HG03439 (cell line): ENCODE results near the gene APPBP2.
"Not testable (repeated sequence)": the region's sequence is repeated elsewhere in the genome, so short reads cannot be mapped to it uniquely, and the experiment has no call there.

Source experiments
- ATAC-seq: cut with Tn5 transposase; IDR thresholded peaks from one replicate; pipeline ENCODE4 v1.9.1; 2021; ENCODE audit warnings: mild to moderate bottlenecking, moderate library complexity; ENCODE audit not compliant: unreplicated experiment

Gene APPBP2

DNA sequence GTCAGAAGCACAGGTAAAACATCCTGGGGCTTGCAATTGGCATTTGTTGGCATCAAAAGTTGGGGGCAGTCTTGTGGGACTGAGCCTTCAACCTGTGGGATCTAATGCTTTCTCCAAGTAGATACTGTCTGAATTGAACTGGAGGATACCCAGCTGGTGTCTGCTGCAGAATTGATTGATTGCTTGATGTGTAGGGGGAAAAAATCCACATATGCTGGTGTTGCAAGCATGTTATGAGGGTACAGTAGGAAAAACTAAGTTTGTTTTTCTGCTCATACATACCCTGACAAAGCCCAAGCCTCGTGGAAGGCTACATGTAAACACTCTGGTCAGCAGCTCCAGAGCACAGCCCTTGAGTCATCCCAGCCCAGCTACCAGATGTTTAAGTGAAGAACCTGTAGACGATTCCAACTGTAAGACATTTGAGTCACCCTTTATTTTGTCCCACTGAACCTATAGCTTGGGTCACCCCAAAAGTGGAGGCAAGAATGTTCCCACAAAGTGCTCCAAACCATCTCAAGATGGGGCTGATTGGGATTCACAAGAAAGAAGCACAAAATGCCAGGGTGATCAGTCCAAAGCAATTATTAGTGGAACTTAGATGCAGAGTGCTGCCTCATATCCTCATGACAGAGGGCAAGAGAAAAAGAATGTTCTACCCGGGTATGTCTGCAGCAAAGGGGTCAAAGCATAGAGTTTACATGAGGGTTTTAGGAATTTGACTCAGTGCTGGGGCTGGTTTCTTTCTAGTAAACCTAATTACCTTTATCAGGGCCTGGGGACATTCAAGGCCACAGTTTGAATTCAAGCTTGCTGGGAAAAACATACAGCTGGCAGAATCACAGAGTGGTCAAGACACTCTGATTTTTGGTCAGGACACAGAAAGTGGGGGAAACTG is 9.6 kb upstream of the APPBP2 start:
- ATAC-seq: no peak

GRCh38 chr17:60534613-60535157 is 8.6 kb upstream of the APPBP2 start:
- no peak for ATAC-seq

DNA sequence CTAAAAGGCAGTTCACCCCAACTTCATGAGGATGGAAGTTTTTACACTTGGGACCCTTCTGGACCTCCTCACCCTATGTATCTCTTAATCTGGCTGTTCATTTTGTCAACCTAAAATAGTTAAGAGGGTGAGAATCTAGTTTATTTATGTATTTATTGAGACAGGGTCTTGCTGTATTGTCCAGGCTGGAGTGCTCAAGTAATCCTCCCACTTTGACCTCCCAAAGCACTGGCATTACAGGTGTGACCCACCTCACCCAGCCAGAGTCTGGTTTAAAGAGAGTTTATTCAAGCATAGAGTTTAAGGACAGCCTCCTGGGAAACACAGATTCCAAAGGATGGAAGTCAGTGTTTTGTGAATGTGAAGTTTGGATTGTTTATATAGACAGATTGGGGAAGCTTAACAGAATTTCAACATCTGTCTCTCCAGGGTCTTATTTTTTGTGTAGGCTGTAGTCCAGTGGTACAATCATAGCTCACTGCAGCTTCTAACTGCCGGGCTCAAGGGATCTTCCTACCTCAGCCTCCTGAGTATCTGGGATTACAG is 8.0 kb upstream of the APPBP2 start:
- no peak for ATAC-seq

GRCh38 chr17:60529806-60530205 is 3.8 kb upstream of the APPBP2 start:
- ATAC-seq: no peak

GRCh38 chr17:60528828-60529227 is 2.8 kb upstream of the APPBP2 start:
- ATAC-seq: no peak

DNA sequence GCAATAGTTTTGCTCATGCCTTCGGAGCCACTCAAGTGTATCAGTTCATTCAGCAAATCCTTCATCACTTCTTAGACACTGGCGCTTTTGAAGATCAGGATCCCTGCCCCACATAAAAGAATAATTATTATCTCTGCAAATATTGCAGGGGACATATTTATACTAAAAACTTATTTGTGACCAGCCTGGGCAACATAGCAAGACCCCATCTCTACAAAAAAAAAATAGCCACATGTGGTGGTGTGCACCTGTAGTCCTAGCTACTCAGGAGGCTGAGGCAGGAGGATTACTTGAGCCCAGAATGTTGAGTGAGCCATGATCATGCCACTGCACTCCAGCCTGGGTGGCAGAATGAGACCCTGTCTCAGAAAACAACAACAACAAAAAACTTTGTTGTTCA is 1.7 kb upstream of the APPBP2 start:
- ATAC-seq: no peak

GRCh38 chr17:60526726-60527125 is 684 bp upstream of the APPBP2 start:
- no peak for ATAC-seq

- ATAC-seq: peak; percentile 18
Measured at GRCh38 chr17:60525328-60525684, 736 bp downstream of the APPBP2 start.

DNA sequence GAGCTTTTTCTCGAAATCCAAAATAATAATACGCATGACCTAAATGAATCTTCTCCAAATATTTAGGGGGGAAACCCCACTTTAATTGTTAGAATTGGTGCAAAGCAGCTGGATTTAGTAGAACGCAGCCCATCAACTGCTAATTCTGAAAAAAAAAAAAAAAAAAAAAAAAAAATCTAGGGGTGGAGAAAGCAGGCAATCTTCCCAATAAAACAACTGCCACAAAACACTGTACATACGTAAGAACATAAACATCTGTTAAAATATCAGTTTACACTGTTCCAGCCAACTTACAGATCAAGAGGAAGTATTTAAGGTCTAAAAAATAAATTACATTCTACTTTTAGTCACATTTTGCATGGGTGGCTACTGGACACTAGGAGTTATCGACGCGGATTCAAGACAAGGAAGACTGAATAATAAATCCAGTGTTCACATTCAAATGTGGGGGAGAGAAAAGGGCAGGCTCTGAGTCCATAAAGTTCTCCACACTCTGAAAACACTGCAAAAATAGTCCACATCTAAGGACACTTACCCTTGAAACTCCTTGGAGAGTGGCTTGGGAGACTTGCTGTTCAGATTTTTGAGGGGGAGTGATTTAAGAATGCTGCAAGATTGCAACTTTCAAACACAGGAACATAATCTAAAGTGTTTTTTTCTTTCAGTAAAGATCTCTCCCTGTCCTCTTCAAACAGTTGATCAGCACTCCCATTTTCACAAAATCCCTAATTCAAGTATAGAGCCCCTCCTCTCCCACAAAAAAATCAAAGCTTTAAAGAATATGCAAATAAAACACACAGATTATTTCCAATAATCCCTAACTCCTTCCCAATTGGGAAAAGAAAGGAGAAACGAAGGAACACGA is 1.3 kb downstream of the APPBP2 start:
- no peak for ATAC-seq

DNA sequence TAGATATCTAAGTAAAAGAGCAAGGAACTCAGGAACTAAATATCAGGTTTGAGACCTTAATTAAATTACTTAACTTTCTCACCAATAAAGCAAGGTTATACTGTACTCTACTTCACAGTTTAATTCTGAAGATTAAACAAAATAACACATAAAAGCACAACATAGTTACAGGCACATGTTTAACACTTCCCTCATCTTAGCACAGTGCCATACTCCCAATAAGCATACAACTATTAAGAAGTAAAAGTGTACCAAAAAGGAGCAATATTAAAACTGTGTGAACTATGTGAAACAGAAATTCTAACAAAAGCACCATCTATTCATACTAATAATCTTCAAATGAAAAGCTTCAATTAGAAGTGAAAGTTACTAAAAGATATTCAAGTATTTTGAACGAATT is 2.2 kb downstream of the APPBP2 start:
- no peak for ATAC-seq

DNA sequence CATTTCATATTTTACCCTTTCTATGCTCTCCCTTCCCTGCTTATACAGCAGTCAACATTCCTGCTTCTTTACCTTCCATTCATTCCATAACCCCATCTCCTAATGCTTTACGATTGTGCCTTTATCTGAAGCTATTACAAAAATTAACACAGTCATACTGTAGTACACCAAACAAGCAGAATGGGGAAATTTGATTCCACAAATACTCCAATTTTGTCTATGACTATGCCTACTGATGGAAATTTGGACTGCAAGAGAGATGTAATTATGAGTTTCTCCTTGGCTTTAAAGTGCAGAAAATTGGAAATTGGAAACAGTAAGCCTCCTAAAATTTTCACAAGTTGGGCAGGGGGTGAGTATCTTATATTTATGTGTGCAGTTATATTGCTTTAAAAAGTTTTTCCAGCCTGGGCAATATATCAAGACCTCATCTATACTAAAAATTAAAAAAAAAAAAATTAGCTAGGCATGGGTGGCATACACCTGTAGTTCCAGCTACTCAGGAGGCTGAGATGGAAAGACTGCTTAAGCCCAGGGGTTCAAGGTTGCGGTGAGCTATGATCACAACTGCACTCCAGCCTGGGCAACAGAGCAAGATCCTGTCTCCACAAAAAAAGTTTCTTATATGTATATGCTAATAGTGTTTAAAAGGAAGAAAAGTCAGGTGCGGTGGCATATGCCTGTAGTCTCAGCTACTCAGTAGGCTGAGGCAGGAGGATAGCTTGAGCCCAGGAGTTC is 3.0 kb downstream of the APPBP2 start:
- no peak for ATAC-seq

DNA sequence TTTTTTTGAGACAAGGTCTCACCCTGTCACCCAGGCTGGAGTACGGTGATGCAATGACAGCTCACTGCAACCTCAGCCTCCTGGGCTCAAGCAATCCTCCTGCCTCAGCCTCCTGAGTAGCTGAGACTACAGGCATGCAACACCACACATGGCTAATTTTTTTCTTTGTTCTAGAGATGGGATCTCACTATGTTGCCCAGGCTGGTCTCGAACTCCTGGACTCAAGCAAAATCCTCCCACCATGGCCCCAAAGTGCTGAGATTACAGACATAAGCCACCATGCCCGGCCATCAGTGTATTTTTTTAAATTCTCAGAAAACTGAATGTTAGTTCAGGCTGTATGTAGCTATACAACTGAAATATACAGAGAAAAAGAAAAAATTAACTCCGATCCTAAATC is 6.2 kb downstream of the APPBP2 start:
- no peak for ATAC-seq

DNA sequence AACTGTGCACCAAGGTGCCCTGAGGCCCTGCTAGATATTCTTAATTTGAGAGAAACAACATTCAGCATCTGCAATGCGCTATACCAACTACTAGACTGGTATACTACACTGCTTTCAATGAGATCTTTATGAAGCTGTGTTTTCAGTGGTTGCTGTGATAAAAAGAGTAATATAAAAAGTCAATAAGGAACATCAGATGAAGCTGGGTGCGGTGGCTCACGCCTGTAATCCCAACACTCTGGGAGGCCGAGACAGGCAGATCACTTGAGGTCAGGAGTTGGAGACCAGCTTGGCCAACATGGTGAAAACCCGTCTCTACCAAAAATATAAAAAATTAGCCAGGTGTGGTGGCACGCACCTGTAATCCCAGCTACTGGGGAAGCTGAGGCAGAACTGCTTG is 10.4 kb downstream of the APPBP2 start:
- not testable (repeated sequence) for ATAC-seq

GRCh38 chr17:60515199-60515598 is 10.8 kb downstream of the APPBP2 start:
- not testable (repeated sequence) for ATAC-seq

GRCh38 chr17:60514500-60514899 is 11.5 kb downstream of the APPBP2 start:
- ATAC-seq: no peak

GRCh38 chr17:60514053-60514452 is 12.0 kb downstream of the APPBP2 start:
- ATAC-seq: no peak

- ATAC-seq: no peak
Measured at GRCh38 chr17:60513014-60513413, 13.0 kb downstream of the APPBP2 start.

- ATAC-seq: no peak
Measured at GRCh38 chr17:60510723-60511122, 15.3 kb downstream of the APPBP2 start.

DNA sequence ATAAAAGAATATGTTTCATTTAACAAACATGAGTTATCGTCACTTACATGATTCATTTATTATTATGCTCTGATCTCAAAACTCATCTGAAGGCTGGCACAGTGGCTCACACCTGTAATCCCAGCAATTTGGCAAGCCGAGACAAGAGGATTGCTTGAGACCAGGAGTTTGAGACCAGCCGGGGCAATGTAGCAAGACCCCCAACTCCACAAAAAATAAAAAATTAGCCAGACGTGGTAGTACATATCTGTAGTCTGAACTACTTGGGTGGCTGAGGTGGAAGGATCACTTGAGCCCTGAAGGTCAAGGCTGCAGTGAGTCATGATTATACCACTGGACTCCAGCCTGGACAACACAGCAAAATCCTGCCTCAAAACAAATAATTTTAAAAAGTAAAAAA is 16.0 kb downstream of the APPBP2 start:
- no peak for ATAC-seq

- ATAC-seq: no peak
Measured at GRCh38 chr17:60508384-60508980, 17.6 kb downstream of the APPBP2 start.
